HG02798 (cell line): ENCODE measurements around the gene SFXN5.
"Not testable (repeated sequence)": the region's sequence is repeated elsewhere in the genome, so short reads cannot be mapped to it uniquely, and the experiment has no call there.

Experiments
- ATAC-seq: cut with Tn5 transposase; IDR thresholded peaks from one replicate; pipeline ENCODE4 v1.9.1; 2021; ENCODE audit warnings: mild to moderate bottlenecking; ENCODE audit not compliant: unreplicated experiment, poor library complexity

The SFXN5 gene

DNA sequence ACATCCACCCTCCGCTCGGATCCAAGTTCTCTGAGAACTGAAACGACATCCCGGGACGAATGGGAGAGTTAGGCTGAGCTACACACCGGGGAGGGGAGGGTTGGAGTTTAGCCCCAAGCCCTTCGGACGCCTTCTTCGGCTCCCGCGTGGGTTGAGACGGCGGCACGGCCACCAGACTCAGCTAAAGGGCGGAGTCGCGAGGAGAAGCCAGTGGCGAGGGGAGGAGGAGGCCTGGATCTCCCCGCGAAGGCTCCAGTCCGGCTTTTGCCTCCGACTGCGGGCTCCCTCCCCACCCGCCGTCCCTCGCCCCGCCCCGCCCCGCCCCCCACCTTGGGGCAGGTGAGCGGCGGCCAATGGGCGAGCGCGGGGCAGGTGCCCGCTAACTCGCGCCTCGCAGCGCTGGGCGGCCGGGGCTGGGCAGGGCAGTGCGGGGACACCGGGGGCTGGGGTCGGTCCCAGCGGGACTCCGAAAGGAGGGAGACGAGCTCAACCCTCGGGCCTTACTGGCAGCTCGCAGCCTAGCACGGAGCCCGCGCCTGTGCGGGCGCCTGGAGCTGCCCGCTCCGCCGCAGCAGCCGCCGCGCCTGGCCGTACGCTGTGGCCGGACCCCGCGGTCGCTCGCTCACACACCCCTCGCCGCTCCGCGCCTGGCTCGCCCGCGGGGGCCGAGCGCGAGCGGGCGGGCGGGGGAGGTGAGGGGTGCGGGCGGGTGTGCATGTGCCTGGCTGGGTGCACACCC is 154.2 kb downstream of the SFXN5 start, which contains the start of gene EMX1:
TSS of gene EMX1 (plus strand) at position 382 of the 739 bp plus-strand sequence. CDS start at position 716, 334 bp downstream.
- peak; percentile 61 for ATAC-seq

DNA sequence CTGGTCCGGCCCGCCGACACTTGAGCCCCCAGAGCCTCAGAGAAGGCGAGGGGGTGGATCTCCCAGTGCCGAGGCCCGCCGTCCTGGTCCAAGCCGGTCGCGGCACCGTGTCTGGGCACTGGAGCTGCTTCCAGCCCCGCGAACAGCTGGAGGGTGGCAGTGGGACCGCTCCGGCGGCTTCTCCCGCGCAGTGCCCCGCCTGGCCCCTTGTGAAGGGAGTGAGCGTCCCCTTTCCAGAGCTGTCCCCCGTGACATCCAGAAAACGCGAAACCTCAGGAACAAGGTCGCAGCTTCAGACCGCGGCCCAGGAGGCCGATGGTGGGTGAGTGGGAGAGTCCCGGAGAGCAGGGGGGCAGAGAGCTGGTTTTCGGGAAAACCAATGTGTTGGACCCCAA is 154.8 kb downstream of the SFXN5 start:
- ATAC-seq = no peak

DNA sequence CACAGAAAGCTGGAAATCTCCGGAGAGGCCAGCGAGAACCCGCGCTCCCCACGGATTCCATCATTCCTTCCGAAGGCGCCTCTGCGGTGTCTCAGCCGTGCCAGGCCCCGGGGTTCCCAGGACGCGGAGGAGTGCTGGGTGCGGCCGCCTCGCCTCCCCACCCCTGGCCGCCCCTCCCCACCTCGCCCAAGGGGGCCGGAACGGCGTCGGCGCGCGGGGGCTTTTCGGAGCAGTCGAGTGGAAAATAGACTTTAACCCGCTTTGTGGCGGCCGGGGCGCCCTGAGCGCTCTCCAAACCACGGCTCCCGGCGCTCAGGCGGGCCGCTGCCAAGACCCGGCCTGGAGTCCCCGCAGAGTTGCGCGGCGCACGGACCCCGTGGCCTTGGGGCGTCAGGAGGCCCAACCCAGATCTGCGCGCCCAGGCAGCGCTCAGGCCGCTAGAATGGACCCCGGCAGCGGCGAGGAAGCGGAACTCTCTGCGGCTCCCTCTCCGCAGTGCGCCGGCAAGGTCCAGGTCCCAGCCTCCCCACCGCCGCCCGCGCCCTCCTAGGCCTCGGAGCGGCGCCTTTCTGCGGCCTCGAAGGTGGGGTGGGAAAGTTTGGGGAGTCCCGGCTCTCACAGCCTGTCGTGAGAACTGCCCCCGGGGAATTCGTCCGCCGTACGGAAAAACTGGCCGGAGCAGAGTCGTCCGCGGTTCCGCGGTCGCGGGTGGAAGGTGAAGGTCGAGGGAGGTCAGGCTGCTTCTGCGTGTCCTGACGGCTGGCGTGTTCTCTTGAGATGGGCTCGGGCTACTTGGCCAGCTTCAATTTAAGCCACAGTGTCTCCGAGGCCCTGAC is 155.4 kb downstream of the SFXN5 start:
- peak; percentile 66 for ATAC-seq

DNA sequence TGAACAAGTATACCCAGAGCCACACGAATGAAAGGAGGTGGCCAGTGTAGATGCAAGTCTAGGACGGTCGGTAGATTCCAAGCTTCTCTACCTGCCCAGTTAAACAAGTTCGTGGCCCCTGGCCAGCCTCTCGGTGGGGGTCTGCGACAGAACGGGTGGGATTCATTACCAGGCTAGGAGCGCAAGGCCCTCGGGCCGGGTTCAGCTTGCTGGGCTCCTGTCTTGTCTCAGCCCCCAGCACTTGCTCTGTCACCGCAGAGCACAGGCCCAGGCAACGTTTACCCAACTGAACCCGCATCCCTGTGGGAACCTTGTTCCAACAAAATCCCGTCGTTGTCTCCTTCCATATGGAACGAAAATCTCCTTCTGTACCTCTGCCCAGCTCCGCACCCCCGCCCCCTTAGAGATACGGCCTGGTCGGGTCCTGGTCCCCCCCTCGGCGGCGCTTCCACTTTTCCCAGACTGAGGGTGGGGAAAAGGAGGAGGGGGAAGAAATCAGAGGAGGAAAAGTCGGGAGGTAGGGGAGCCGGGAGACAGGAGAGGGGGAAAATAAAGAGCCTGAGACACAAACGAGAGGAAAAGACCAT is 156.1 kb downstream of the SFXN5 start:
- no peak for ATAC-seq

DNA sequence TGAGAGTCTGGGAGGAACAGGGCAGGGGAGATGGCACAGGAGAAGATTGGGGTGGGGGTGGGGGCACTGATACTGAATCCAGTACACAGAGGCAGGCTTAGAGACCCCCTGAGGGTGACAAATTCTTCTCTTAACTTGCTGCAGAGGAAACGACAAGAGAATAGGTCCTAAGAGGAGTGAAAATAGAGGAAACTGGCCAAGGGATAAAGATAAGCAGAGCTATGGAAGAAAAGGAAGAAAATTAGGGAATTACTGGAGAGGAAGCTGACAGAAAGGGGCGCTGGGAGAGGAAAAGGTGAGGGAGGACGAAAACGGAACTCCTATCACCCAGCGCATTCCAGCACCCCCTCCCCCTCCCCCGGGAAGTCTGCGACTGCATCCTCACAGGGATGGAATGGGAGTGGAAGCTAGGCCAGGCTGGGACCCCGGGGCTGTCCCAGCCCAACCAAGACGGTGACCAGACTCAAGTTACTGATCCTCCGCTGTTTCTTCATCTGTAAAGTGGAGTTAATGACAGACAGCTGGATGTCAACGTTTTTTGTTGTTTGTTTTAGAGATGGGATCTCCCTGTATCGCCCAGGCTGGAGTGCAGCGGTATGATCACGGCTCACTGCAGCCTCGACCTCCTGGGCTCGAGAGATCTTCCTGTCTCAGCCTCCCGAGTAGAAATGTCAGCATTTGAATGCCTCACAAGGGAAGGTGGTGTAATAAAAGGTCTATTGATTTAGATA is 156.8 kb downstream of the SFXN5 start:
- no peak for ATAC-seq

DNA sequence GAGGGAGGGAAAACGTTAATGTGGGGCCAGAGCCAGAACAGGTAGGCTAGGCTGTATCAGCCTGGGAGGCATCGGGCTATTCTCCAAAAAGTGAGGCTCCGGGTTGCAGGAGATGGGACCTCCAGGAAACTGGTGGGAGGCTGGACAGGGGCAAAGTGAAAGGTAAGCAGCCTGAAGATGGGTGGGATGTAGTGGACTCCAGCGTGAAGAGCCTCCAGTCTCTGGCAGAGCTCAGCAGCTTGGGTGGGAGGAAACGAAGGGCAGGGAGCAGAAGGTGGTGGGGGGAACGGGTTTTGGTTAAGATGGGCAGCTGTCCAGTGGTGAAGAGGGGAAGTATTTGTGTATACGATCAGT is 157.3 kb downstream of the SFXN5 start:
- no peak for ATAC-seq

DNA sequence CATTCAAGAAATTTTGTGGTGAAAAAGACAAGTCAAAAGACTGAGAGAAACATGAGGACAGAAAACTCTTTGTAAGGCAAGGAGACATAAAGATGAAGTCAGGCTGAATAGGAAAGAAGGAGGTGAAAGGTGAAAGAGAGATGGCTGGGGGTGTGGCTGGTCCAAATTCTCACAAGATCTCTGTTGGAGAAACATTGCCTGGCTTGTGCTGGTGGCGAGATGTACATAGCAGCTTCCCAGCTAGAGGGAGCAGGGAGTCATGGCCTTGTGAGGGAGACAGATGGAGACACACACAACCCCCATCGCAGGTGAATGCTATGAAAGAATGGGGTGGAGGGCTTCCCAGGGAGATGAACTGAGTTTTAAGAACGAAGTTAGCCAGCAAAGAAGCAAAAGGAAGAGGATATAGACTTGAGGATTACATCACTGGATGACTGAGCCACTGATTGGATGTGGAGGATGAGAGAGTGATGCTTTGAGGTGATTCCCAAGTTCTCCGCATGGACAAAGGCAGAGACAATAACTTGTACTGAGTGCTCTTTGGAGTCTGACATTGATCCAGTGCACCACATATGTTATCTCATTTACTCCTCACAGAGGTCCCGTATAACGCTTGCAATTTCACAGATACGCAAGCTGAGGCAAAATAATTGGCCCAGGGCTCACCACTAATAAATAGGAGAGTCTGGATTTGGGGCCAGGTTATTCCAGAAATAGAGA is 157.9 kb downstream of the SFXN5 start:
- ATAC-seq = no peak

DNA sequence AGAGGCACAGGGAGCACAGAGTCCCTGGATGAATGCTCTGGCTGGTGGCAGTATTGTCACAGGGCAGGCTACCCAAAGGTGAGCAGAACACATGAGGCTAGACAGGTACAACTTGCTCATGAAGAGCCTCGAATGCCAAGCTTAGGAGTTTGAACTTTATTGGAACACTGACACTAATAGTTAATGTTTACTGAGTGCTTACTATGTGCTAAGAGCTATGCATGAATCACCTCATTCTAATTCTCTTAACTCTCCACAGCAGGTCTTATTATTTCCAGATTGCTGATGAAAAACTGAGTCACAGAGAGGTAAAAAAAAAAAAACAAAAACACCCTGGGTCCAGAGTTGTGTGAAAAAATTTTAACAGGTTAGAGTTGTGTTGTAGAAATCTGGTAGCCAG is 160.3 kb downstream of the SFXN5 start:
- ATAC-seq = no peak

DNA sequence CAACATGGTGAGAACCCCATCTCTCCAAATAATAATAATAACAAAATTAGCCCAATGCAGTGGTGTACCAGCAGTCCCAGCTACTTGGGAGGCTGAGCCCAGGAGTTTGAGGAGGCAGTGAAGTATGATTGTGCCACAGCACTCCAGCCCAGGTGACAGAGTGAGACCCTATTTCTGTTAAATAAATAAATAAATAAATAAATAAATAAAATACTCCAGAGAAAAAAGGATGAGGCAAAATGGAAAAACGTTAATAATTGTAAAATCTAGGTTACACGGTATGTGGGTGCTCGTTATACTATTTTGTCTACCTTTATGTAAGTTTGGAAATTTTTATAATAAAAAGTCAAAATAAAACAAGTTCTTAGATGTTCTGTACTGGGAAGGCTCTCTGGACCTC is 162.8 kb downstream of the SFXN5 start:
- no peak for ATAC-seq

- ATAC-seq = not testable (repeated sequence)
Measured at GRCh38 chr2:72907369-72907768, 164.1 kb downstream of the SFXN5 start.

- no peak for ATAC-seq
Measured at GRCh38 chr2:72901426-72901825, 170.1 kb downstream of the SFXN5 start.

GRCh38 chr2:72900191-72900825 is 171.2 kb downstream of the SFXN5 start:
- no peak for ATAC-seq

GRCh38 chr2:72898585-72898906 is 173.0 kb downstream of the SFXN5 start:
- ATAC-seq = no peak

DNA sequence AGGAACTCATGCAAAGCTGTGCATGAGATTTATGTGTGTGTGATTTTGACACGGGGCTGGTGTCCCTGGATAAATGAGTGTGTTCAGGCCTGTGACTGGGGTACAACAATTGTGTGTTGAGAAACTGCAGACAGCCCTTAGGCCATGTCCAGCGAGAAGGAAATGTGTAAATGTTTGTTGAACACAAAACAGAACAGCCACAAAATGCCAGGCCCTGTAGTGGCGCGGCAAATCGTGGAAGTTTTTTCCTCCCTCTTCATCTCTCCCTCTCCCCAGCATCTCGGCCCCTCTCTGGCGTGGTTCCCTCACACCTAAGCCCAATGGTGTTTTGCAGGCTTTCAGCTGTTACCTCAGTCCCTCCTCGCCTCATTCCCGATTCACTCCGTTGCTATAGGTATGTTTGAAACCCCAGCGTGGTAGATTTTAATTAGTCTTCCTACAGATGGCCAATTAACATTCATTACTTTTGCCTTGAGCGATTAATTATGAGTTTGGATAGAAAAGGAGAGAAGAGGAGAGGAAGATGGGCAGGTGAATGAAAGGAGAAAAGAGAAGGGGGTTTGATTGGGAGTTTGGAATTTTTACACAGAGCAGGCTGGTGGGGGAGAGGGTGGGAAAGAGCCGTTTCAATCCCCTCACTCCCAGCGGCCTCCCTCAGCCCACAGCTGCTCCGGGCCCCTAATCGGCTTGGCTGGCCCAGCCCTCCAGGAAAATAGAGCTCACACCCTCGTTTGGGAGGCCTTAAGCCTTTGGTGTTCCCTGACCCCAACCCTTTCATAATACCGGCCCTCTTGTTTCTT is 173.5 kb downstream of the SFXN5 start:
- no peak for ATAC-seq

DNA sequence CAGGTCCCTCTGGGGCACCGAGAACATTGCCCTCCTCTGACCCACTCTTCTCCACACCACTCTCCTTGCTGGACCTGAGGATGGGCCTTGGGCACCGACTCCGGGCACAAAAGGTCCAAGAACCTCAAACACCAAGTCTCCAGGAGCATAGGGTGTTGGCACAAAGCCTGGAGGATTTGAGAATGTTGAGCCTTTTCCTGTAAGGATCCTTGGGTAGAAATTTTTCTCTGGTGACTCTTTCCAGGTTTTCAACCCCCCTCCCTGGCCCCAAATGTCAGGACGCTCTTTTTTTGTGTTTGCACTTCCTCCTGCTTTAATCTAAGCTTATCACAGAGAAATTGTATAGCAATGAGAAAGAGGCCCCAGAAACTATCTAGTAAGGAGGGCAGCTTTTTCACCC is 175.1 kb downstream of the SFXN5 start:
- ATAC-seq = no peak

DNA sequence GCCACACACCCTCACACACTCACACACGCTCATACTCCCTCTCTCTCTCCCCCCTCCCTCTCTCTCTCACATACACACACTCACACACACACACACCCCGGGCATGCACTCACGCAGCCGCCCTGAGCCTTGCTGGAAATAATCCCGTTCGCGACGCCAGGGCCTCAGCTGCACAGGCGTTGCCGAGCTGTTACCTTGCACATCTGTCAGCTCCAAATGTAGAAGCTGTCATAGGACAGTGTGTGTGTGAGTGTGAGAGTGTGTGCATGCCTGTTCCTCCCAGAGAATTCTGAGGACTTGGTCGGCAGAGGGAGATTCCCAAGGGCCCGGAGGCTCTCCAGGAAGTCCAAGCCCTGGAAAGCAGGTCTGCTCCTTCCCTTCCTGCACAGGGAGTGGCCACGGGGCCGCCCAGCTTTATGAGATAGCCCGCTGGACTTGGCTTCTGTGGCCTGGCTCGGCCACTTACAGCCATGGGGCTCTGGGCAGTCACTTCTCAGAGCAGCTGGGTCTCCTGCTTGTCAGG is 175.7 kb downstream of the SFXN5 start:
- no peak for ATAC-seq

GRCh38 chr2:72895154-72895553 is 176.4 kb downstream of the SFXN5 start:
- ATAC-seq = no peak

DNA sequence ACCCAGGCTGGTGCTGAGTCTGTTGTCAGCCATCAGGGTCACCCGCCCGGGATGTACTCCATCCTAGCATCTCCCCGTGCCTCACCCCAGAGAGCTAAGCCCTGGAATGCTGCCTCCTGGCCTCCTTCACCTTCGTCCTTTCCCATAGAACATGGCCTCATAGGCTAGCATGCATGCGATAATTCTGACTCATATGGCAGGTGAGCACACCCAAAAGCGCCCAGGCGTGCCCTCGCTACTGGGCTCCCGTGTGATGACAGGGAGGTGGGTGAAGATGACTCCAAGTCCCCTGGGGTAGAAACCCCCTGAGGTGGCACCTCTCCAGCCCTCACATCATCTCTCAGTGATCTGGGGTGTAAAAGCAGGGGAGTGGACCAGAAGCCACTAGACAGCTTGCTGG is 177.0 kb downstream of the SFXN5 start:
- ATAC-seq = no peak
